GM12892 (cell line): ENCODE data around the gene PRR11.

Experiments used
- POLR2A ChIP-seq: IDR thresholded peaks from 2 replicates; pipeline ENCODE4 v1.6.1; 2011; ENCODE audit warnings: low read depth, low read length, control low read depth
- POLR2AphosphoS5 ChIP-seq: IDR thresholded peaks from 2 replicates; pipeline ENCODE4 v1.6.1; 2011; ENCODE audit warnings: low read depth, low read length, control low read depth
- TAF1 ChIP-seq: IDR thresholded peaks from 2 replicates; pipeline ENCODE4 v1.6.1; 2011; ENCODE audit warnings: low read depth, mild to moderate bottlenecking, control low read depth, low read length, borderline replicate concordance

- no peak for TF ChIP-seq POLR2A
- TF ChIP-seq POLR2AphosphoS5 = no peak
- no peak for TF ChIP-seq TAF1
These were observed 65.0 kb downstream of the PRR11 start, which contains the start of gene GDPD1 for GRCh38 chr17:59220328-59221158.
